Lower lobe of right lung (tissue), 2 donors: ENCODE measurements around the gene FAF1. TPM values are rescaled to one million over a fixed set of nuclear protein-coding genes. Genes with fewer than 3 reads are reported as not detected.
"Not testable (repeated sequence)": the region's sequence is repeated elsewhere in the genome, so short reads cannot be mapped to it uniquely, and the experiment has no call there.

ENCODE experiments used
- ATAC-seq, 2 donors: fragments of 200-7000 bp; cut with Tn5 transposase; one replicate each; pipeline ENCODE4 v1.9.1; 2020 to 2022; ENCODE audit warnings: mild to moderate bottlenecking in 2 of 2, moderate library complexity in 2 of 2
- DNase-seq: peaks from one replicate; pipeline ENCODE4 v3.0.0-alpha.2; 2020
- H3K27ac ChIP-seq: fragments of 200-600 bp; one replicate; pipeline ENCODE4 v1.8.0; 2022
- H3K27me3 ChIP-seq: fragments of 200-600 bp; one replicate; pipeline ENCODE4 v1.8.0; 2022; ENCODE audit warnings: low read depth
- H3K36me3 ChIP-seq: fragments of 200-600 bp; one replicate; pipeline ENCODE4 v1.8.0; 2022; ENCODE audit warnings: mild to moderate bottlenecking
- H3K4me1 ChIP-seq: fragments of 200-600 bp; one replicate; pipeline ENCODE4 v1.8.0; 2022
- H3K4me3 ChIP-seq: fragments of 200-600 bp; one replicate; pipeline ENCODE4 v1.8.0; 2022; ENCODE audit warnings: mild to moderate bottlenecking
- H3K9me3 ChIP-seq: fragments of 200-600 bp; one replicate; pipeline ENCODE4 v1.8.0; 2022
- intact Hi-C: fragments of 100-400 bp; cut with DNase I; formaldehyde crosslinking; loops from one replicate; pipeline ENCODE4 v1.11.0; 2022
- total RNA-seq: library from RNA; stranded (reverse); fragmentation: NEBNext Ultra II Directional; extraction: Animal tissue kit (Norgen Biotek cat#: 25700); gene quantifications from one replicate; pipeline ENCODE4 v1.2.1, GENCODE V29; 2021
- TF ChIP-seq, protein P1 (sequence below): fragments of 200-600 bp; IDR thresholded peaks from one replicate; pipeline ENCODE4 v1.8.0; 2022; ENCODE audit warnings: antibody characterized with exemption, mild to moderate bottlenecking
- donor health status: DM: no; HTN: yes; CAD: no; lungs with severe emphysema.

Gene FAF1
- total RNA-seq, 1 donor from 2014 or later = 45.0 TPM

DNA sequence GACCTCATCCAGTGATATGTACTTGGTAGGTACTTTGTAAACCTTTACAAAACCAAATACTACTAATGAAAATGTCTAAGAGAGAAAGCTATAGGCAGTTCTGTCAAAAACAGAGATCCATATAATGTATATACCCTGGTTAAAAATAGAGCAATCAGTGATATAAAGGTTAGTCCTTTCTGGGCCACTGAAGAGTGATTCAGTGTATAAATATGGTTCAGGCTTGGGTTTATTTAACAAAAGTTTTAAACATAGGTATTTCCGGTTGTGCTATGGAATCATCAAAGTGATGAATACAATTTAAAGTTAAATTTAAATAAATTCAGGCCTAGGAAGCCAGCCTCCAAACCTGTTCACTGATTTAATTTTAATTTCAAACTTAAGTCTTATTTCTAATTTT, 428.5 kb downstream of the FAF1 start:
- Histone ChIP-seq H3K4me1 (no peaks in the 10 kb centered on the region), H3K4me3 (no peak overlapping the region), H3K27me3 (no peaks in the 10 kb centered on the region), H3K9me3 (no peaks in the 10 kb centered on the region), H3K27ac (no peak overlapping the region), H3K36me3 (peaks cover 15% of the 10 kb centered on the region)
- intact Hi-C loops = no loop called here
- DNase-seq (no peak), ATAC-seq (no peak)
- TF ChIP-seq, protein P1, sequence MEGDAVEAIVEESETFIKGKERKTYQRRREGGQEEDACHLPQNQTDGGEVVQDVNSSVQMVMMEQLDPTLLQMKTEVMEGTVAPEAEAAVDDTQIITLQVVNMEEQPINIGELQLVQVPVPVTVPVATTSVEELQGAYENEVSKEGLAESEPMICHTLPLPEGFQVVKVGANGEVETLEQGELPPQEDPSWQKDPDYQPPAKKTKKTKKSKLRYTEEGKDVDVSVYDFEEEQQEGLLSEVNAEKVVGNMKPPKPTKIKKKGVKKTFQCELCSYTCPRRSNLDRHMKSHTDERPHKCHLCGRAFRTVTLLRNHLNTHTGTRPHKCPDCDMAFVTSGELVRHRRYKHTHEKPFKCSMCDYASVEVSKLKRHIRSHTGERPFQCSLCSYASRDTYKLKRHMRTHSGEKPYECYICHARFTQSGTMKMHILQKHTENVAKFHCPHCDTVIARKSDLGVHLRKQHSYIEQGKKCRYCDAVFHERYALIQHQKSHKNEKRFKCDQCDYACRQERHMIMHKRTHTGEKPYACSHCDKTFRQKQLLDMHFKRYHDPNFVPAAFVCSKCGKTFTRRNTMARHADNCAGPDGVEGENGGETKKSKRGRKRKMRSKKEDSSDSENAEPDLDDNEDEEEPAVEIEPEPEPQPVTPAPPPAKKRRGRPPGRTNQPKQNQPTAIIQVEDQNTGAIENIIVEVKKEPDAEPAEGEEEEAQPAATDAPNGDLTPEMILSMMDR = no peak

DNA sequence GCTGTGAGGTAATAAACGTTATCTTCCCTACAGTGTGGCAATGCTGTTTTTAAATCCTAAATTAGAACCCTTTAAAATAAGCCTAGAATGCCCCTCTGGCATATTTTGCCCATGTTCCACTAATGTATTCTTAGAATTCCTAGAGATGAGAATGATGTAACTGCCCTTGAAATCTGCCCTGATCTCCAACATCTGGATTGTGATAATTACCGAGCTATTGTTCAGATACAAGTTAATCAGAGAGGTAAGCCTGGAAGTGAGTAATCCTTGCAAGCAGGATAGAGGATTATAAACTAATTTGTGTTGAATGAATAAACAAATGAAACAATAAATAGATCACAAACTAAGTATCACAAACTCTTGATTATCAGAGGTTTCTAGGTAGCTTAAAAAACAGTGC, 429.0 kb downstream of the FAF1 start:
- TF ChIP-seq, protein P1 = no peak
- Histone ChIP-seq H3K9me3 (no peaks in the 10 kb centered on the region), H3K36me3 (peaks cover 15% of the 10 kb centered on the region), H3K4me3 (no peak overlapping the region), H3K27me3 (no peaks in the 10 kb centered on the region), H3K4me1 (no peaks in the 10 kb centered on the region), H3K27ac (no peak overlapping the region)
- no peak for DNase-seq
- intact Hi-C loops = no loop called here
- no peak for ATAC-seq

DNA sequence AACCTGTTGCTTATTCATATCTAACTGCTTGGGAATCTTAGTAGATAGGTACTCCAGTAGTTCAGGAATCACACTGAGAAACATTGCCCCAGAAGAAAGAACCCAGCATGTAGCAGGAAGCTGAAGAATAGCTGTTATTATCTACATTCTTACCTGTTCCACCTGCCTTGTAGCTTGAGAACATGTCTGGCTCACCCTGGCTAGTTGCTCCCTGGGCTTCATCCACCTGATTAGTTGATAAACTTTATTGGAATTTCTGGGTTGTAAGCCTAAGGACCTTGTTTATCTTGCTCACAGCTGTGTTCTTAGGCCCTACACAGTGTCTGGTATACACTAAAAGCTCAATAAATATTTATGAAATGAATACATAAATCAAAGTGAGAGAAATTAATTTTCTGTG, 430.6 kb downstream of the FAF1 start:
- no peaks in the 10 kb centered on the region for H3K4me1 ChIP-seq
- H3K4me3 ChIP-seq = no peak overlapping the region
- TF ChIP-seq, protein P1 = no peak
- H3K27me3 ChIP-seq = no peaks in the 10 kb centered on the region
- H3K27ac ChIP-seq = no peak overlapping the region
- intact Hi-C loops = no loop called here
- no peak for ATAC-seq
- H3K36me3 ChIP-seq = peaks cover 10% of the 10 kb centered on the region
- DNase-seq = no peak
- no peaks in the 10 kb centered on the region for H3K9me3 ChIP-seq

DNA sequence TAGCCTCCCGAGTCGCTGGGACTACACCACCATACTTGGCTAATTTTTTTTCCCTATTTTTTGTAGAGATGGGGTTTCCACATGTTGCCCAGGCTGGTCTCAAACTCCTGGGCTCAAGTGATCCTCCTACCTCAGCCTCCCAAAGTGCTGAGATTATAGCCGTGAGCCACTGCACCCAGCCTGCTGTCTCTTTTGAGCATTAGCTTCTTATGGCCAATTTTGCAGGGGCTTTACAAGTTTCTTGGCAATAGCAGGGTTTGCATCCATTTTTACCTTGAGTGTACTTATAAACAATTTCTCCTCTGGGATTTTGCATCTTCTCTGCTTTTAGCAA, 432.1 kb downstream of the FAF1 start:
- ATAC-seq, H3K27ac ChIP-seq, H3K9me3 ChIP-seq, DNase-seq, H3K27me3 ChIP-seq, H3K4me3 ChIP-seq, intact Hi-C loops, H3K36me3 ChIP-seq, H3K4me1 ChIP-seq: not testable (repeated sequence)

DNA sequence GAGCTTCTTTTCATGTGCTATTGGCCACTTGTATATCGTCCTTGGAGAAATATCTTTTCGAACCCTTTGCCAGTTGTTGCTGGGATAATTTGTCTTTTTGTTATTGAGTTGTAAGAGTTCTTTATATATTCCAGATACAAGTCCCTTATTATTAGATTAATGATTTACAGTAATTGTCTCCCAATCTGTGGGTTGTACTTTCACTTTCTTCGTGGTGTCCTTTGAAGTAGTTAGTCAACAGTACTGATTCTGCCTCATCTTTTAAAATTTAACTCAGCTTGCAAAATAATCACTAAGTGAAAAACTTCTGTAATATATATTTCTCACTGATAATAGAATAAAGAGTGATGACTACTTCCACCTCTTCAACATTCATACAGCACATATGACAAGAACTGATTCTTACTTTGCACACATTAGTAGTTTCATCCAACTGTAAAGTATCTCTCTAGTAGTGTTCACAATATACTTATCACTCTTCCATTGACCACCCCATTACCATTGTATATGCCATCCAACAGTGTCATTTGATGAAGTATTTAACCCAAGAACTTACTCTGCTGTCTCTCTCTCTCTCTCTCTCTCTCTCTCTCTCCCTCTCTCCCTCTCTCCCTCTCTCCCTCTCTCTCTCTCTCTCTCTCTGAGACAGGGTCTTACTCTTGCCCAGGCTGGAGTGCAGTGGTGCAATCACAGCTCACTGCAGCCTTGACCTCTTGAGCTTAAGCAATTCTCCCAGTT, 432.6 kb downstream of the FAF1 start:
- ATAC-seq = no peak
- peaks cover 6% of the 10 kb centered on the region for H3K36me3 ChIP-seq
- no peak for DNase-seq
- no peaks in the 10 kb centered on the region for H3K4me1 ChIP-seq
- no peak overlapping the region for H3K4me3 ChIP-seq
- TF ChIP-seq, protein P1 = no peak
- H3K9me3 ChIP-seq = peaks cover 3% of the 10 kb centered on the region
- H3K27me3 ChIP-seq = no peaks in the 10 kb centered on the region
- intact Hi-C loops = no loop called here
- no peak overlapping the region for H3K27ac ChIP-seq

DNA sequence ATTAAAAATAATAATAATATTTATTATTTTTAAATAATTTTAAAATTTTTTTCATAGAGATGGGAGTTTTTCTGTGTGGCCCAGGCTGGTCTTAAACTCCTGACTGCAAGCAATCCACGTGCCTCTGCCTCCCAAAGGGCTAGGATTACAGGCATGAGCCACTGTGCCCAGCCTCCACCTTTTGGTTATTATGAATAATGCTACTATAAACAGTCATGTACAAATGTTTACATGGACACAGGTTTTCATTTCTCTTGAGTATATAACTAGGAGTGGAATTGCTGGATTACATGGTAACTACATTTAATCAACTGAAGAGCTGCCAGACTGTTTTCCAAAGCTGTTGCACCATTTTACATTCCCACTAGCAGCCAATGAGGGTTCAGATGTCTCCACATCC, 433.6 kb downstream of the FAF1 start:
- intact Hi-C loops = no loop called here
- ATAC-seq (no peak), DNase-seq (no peak)
- no peaks in the 10 kb centered on the region for H3K4me1 ChIP-seq
- H3K36me3 ChIP-seq = peaks cover 6% of the 10 kb centered on the region
- peaks cover 3% of the 10 kb centered on the region for H3K9me3 ChIP-seq
- H3K27me3 ChIP-seq = no peaks in the 10 kb centered on the region
- no peak overlapping the region for H3K27ac ChIP-seq
- H3K4me3 ChIP-seq = no peak overlapping the region
- TF ChIP-seq, protein P1 = no peak
